GM12878 (cell line): ENCODE data around the gene LRP3.

Source experiments
- ATF3 ChIP-seq: IDR thresholded peaks from 2 replicates; pipeline ENCODE4 v1.6.1; 2011; ENCODE audit warnings: low read depth, mild to moderate bottlenecking, low read length, moderate library complexity, borderline replicate concordance; ENCODE audit errors: extremely low read depth
- BRCA1 ChIP-seq: IDR thresholded peaks from 2 replicates; pipeline ENCODE4 v1.6.1; 2011; ENCODE audit warnings: low read depth, low read length, improper control_type of control experiment
- CEBPB ChIP-seq, 2 experiments: fragments of 150-350 bp in 1 of 2; IDR thresholded peaks; 2 replicates each; pipeline ENCODE4 v1.6.1; 2012 to 2014; ENCODE audit warnings: low read depth in 2 of 2, low read length in 2 of 2, borderline replicate concordance in 1 of 2, inconsistent platforms in 1 of 2
- CTCF ChIP-seq, 3 experiments: IDR thresholded peaks in 2 of 3; conservative IDR thresholded peaks in 1 of 3; 2 replicates each; pipeline ENCODE4 v1.5.1; 2011; ENCODE audit warnings: low read depth in 3 of 3, low read length in 3 of 3, mild to moderate bottlenecking in 3 of 3, control low read depth in 2 of 3, moderate library complexity in 2 of 3, inconsistent platforms in 1 of 3, mixed read lengths in 1 of 3; ENCODE audit not compliant: control insufficient read depth in 2 of 3, insufficient read depth in 1 of 3; ENCODE audit errors: extremely low read depth in 1 of 3
- POLR2A ChIP-seq: IDR thresholded peaks from 2 replicates; pipeline ENCODE4 v1.6.1; 2011; ENCODE audit warnings: low read depth, mild to moderate bottlenecking, low read length

GRCh38 chr19:33193269-33193864, 763 bp upstream of the LRP3 start:
- TF ChIP-seq BRCA1 (no peak), ATF3 (no peak), CEBPB (IDR thresholded peaks at IDR 0.05; ENCODE audit: borderline replicate concordance in 1 of 2, low read depth in 2 of 2, low read length in 2 of 2) (no peak), POLR2A (no peak), CTCF (IDR thresholded peaks at IDR 0.05 in 2 of 3, conservative IDR thresholded peaks at IDR 0.05 in 1 of 3; ENCODE audit: control insufficient read depth in 2 of 3, extremely low read depth in 1 of 3, insufficient read depth in 1 of 3, low read depth in 3 of 3, low read length in 3 of 3) (no peak)
